ENCODE results near the gene RINL. TPM values are rescaled to one million over a fixed set of nuclear protein-coding genes. Genes with fewer than 3 reads are reported as not detected.

RINL gene
- total RNA-seq, 1 donor from 2014 or later = 11.7 TPM

- no peak for DNase-seq (ENCODE audit: low read depth, low spot score)
These were observed 27.6 kb downstream of the RINL start for GRCh38 chr19:38850436-38850975.

GRCh38 chr19:38849860-38850435 lies 28.1 kb downstream of the RINL start, which contains the start of gene HNRNPL:
Gene HNRNPL (minus strand): TSS chr19:38849986. CDS start chr19:38849966, 20 bp downstream.
- DNase-seq (ENCODE audit: low read depth, low spot score) = peak; percentile 100

GRCh38 chr19:38849147-38849859 lies 28.8 kb downstream of the RINL start:
- peak; percentile 74 for DNase-seq (ENCODE audit: low read depth, low spot score)

GRCh38 chr19:38848299-38849146 lies 29.6 kb downstream of the RINL start:
- DNase-seq (ENCODE audit: low read depth, low spot score) = no peak

DNA sequence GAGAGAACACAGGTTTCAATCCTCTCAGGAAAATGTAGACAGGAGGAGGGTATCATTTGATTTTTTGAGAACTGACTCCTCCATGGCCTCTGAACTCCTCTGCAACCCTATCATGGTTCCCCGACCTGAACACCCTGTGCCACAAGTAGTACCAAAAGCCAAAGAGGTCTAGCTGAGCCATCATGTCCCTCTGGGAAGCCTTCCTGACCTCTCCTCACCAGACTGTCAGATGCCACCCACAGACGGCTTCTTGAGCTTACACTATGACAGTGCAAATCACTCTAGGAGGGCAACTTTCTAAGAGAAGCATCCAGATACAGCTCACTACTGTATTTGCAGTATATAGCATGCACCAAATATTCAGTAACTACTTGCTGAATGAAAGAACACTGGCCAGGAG lies 32.0 kb downstream of the RINL start:
- no peak for DNase-seq (ENCODE audit: low read depth, low spot score)

DNA sequence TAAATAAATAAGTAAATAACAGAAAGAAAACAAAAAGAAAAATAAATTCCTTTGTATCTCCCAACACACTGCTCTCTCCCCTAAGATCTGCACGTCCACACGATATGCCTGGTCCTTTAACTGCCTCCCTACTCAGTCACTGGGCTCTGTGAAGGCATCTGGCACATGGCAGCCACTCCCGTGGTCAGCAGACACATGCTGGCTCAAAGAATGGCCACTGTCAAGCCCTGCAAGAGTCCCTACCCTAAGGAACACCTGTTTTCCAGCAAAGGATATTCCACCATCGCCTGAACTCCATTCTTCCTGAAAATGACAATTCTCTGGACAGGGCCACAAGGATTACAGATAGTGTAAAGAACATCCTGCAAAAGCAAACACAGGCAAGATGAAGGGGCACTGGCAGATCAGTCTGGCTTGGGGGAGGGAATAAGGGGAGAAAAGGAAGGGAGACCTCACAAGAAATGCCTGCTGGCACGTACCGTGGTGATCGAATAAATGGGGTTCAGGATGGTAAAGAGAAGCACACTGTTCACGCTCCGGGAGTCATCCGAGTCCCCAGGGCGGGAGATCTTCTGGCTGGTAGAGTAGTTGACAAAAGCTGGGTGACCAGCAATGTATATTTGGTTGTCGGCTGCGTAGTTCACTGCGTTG lies 32.6 kb downstream of the RINL start:
- no peak for DNase-seq (ENCODE audit: low read depth, low spot score)

DNA sequence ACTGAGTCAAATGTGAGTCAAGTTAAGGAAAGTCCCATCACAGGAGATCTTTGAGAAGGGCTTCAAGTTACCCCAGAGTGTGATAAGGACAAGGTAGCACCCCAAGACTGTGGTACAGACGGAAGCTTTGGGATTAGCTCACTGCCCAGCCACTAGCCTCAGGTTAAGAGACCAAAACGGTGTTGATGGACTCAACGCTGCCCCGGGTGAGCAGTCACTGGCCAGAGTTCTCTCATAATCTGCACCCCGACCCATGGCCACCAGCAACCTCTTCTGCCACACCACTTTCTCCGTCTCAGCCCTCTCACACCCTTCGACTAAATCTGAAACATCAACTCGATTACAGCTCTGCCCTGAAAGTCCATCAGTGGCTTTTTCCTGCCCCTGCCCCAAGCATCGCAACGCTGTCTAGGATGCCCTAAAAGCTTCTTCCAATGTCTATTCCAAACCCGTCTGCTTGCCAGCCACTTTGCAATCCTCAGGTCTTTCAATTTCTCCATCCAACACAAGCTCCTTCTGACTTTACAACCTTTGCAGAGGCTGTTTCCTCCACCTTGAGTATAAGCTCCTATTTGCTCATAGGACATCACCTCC lies 33.9 kb downstream of the RINL start:
- DNase-seq (ENCODE audit: low read depth, low spot score) = no peak

- DNase-seq (ENCODE audit: low read depth, low spot score) = no peak
These were observed 34.8 kb downstream of the RINL start for GRCh38 chr19:38843175-38843758.

DNA sequence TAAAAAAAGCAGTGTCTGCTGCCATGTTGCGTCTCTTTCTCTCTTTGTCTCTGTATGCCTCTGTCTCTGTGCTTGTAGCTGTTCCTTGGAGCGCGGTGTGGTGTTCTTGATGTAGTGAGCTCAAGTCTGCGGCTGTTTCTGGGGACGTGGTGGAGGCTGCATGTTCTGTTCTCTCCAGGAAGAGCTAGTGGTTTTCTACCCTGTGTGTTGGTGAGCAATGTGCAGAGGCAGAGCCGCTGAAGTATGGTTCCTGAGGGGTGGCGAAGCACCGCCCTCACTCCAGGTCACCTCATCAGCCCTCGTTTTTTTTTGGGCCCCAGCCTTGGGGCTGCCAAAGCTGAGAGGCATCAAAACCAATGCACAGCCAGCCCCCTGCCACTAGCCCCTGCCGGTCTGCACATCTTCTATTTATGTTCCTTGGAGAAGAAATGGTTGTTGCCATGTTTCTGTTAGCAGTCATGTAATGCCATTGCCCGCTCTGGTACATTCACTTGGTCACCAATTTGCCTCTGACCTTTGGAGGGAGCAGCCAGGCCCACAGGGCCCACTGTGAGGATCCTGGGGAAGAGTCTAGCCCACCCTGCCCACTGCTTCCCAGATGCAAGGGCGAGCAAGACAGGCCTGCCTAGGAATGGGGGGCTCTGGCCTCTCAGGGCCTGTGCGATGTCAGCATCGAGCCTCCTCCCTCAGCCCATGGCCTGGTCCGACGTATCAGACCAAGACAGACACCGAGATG lies 35.5 kb downstream of the RINL start:
- no peak for DNase-seq (ENCODE audit: low read depth, low spot score)

GRCh38 chr19:38841787-38842438 lies 36.2 kb downstream of the RINL start:
- no peak for DNase-seq (ENCODE audit: low read depth, low spot score)

- no peak for DNase-seq (ENCODE audit: low read depth, low spot score)
These were observed 36.8 kb downstream of the RINL start for GRCh38 chr19:38841180-38841766.

DNA sequence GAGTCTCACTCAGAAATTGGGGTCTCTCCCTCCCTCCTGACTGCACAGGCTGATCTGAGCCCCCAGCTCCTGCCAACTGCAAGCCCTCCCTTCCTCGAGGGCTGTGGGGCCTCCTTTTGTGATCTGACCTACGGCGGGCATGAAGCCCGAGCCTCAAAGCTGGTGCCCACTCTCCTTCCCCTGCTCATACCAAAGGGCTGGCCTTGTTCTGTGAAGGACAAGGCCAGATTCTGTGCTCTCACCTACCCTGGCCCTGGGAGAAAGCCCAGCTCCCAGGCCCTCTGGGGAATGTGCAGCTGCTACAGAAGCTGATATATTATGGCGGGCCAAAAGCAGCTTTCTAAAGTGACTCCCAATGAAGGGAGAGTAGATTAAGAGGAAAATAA lies 37.5 kb downstream of the RINL start:
- no peak for DNase-seq (ENCODE audit: low read depth, low spot score)

DNA sequence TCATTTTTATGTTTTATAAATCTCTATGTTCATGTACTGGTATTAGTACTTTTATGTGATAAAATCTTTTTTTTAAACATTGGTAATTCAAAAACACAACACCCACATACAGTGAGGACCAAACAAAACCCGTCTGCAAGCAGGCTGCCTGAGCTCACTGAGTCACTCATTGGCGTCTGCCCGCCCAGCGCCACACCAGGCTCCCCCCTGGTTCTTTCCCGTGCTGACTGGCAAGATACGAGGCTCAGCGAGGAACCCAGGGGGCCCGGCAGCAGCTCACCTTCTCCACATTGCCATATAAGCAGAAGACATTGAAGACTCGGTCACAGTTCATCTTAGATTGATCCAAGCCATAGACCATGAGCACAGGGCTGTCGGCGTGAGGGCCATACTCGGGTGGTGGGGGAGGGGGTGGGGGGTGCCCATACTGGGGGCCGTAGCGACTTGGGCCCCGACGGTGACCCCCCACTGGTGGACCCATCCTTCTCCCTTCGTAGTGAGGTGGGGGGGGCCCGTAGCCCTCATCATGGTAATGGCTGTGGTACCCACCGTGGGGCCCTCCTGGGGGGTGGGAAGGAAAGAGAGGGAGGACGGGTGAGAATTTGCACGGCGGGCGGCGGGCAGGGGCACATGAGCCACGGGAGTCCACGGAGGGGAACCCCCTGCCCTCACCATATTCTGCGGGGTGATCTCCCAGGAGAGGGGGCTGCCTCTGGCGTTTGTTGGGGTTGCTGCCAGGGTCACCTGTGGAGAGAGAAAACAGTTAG lies 38.1 kb downstream of the RINL start:
- DNase-seq (ENCODE audit: low read depth, low spot score) = no peak

- DNase-seq (ENCODE audit: low read depth, low spot score) = no peak
These were observed 38.9 kb downstream of the RINL start for GRCh38 chr19:38838986-38839761.

DNA sequence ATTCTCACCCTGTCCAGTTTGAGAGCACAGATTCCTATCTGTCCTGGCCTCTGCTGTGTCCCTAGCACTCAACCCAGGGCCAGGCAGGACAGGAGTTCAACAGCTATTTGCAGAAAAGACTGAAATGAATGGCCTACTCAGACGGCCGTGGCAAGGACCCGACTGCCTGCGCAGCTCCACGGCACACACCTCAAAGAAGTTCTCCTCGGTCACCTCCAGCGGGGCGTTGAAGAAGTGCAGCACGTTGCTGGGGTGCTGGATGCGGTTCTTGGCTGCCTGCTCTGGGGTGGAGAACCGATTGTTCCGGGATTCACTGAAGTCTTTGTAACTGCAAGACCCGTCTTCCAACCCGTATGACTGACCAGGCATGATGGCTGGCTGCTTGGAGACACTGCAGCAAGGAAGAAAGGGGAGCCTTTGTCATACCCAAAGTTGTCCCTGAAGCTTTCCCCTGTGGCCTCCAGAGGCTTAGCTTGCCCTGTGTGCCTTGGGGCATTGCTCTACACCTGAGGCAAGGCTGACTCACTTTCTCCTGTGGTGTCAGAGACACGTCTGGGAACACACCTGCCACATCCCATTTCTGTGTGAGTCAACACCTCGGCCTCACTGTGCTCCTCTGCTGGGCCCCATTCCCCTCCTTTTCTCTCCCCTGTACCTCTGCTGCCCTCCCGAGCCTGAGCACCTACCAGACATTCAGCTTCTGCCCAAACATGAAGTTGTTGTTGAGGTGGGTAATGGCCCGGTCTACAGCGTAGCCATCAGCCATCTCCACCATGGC lies 39.7 kb downstream of the RINL start:
- DNase-seq (ENCODE audit: low read depth, low spot score) = no peak

- no peak for DNase-seq (ENCODE audit: low read depth, low spot score)
These were observed 40.4 kb downstream of the RINL start for GRCh38 chr19:38837656-38838121.

Data from pulmonary artery endothelial cell (primary cell).